Duodenal mucosa (tissue), 2 donors: ENCODE data around the gene DEFB124.
"Not testable (repeated sequence)": the region's sequence is repeated elsewhere in the genome, so short reads cannot be mapped to it uniquely, and the experiment has no call there.

Experiments used
- H3K27ac ChIP-seq: one replicate; pipeline ENCODE4 v1.7.0; 2013; ENCODE audit warnings: low read depth, low read length
- H3K27me3 ChIP-seq, 2 donors: one replicate each; pipeline ENCODE4 v1.7.0; 2013; ENCODE audit warnings: low read length in 2 of 2, control low read depth in 1 of 2; ENCODE audit not compliant: insufficient read depth in 2 of 2, control insufficient read depth in 1 of 2
- H3K36me3 ChIP-seq, 2 donors: one replicate each; pipeline ENCODE4 v1.7.0; 2013; ENCODE audit warnings: low read length in 2 of 2, control low read depth in 1 of 2; ENCODE audit not compliant: insufficient read depth in 2 of 2, control insufficient read depth in 1 of 2
- H3K4me1 ChIP-seq, 2 donors: one replicate each; pipeline ENCODE4 v1.7.0; 2013; ENCODE audit warnings: low read length in 2 of 2, control low read depth in 1 of 2; ENCODE audit not compliant: insufficient read depth in 2 of 2, control insufficient read depth in 1 of 2
- H3K4me3 ChIP-seq, 2 donors: one replicate each; pipeline ENCODE4 v1.7.0; 2013; ENCODE audit warnings: low read length in 2 of 2, low read depth in 1 of 2
- H3K9ac ChIP-seq, 2 donors: one replicate each; pipeline ENCODE4 v1.7.0; 2013; ENCODE audit warnings: low read length in 2 of 2, low read depth in 1 of 2
- H3K9me3 ChIP-seq, 2 donors: one replicate each; pipeline ENCODE4 v1.7.0; 2013; ENCODE audit warnings: low read length in 2 of 2, control low read depth in 1 of 2; ENCODE audit not compliant: control insufficient read depth in 1 of 2

DEFB124 gene

GRCh38 chr20:31426891-31427551 lies 47.9 kb downstream of the DEFB124 start:
- not testable (repeated sequence) for H3K4me1 ChIP-seq, H3K9me3 ChIP-seq, H3K36me3 ChIP-seq, H3K9ac ChIP-seq, H3K27me3 ChIP-seq, H3K4me3 ChIP-seq, H3K27ac ChIP-seq

GRCh38 chr20:31425797-31426196 lies 49.1 kb downstream of the DEFB124 start:
- no peak overlapping the region for H3K27ac ChIP-seq
- peaks cover 0 to 5% of the 10 kb centered on the region in 2 donors for H3K9me3 ChIP-seq
- no peak overlapping the region for H3K9ac ChIP-seq
- no peaks in the 10 kb centered on the region for H3K4me1 ChIP-seq
- no peaks in the 10 kb centered on the region for H3K27me3 ChIP-seq
- H3K4me3 ChIP-seq, result no peak overlapping the region
- H3K36me3 ChIP-seq, result no peaks in the 10 kb centered on the region

DNA sequence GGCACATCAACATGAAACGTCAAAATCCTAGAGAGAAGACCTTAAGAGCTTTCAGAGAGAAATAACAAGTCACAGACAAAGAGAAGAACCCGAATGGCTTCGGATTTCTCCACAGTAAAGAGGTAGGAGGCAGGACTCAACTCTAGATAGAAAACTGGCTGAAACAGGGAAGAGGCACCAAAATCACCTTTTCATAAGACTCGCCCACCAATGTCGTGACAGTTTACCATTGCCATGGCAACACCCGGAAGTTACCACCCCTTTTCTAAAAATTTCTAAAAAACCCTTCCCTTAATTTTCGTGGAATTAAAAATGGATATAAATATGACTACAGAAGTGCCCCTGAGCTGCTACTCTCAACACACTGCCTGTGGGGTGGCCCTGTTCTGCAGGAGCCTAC lies 56.6 kb downstream of the DEFB124 start:
- H3K36me3 ChIP-seq, result no peaks in the 10 kb centered on the region

DNA sequence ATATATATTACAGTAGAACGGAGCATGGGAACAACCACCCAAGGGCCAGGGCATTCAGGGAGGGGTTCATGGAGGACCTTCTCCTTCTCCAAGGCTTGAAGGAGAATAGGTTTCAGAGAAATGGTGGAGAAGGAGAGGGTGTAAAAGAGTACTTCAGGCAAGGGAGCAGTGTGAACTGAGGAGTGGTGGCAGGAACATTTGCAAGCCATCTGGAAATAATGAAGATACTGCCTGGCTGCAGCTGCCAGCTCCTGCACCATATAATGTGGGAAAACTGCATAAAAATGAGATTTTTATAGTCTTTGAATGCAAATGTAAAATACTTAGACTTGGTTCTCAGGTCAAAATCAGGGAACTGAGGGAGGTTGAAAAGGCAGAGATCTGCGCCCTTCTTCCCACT lies 59.3 kb downstream of the DEFB124 start:
- no peaks in the 10 kb centered on the region for H3K4me1 ChIP-seq
- H3K9me3 ChIP-seq, result no peaks in the 10 kb centered on the region
- H3K9ac ChIP-seq, result no peak overlapping the region
- no peak overlapping the region for H3K4me3 ChIP-seq
- no peaks in the 10 kb centered on the region for H3K36me3 ChIP-seq
- no peaks in the 10 kb centered on the region for H3K27me3 ChIP-seq
- no peak overlapping the region for H3K27ac ChIP-seq

More for the DNA sequence above, 56.6 kb downstream of the DEFB124 start:
- no peak overlapping the region for H3K27ac ChIP-seq
- H3K4me3 ChIP-seq, result no peak overlapping the region
- H3K9ac ChIP-seq, result no peak overlapping the region
- no peaks in the 10 kb centered on the region for H3K4me1 ChIP-seq
- H3K9me3 ChIP-seq, result no peaks in the 10 kb centered on the region
- no peaks in the 10 kb centered on the region for H3K27me3 ChIP-seq
